Esophagus (tissue), 2 donors: ENCODE measurements around the gene KCNH6. TPM values are rescaled to one million over a fixed set of nuclear protein-coding genes. Genes with fewer than 3 reads are reported as not detected.

Experiments used
- H3K27ac ChIP-seq, 2 donors: one replicate each; pipeline ENCODE4 v1.5.1; 2013; ENCODE audit warnings: low read depth in 2 of 2, mild to moderate bottlenecking in 2 of 2, inconsistent platforms in 1 of 2, low read length in 1 of 2, moderate library complexity in 1 of 2
- H3K27me3 ChIP-seq, 2 donors: one replicate each; pipeline ENCODE4 v1.6.1; 2013; ENCODE audit warnings: low read length in 2 of 2, control low read depth in 1 of 2, mild to moderate bottlenecking in 1 of 2; ENCODE audit not compliant: insufficient read depth in 2 of 2, control insufficient read depth in 1 of 2
- H3K36me3 ChIP-seq, 2 donors: one replicate each; pipeline ENCODE4 v1.6.1; 2013; ENCODE audit warnings: low read length in 1 of 2; ENCODE audit not compliant: control insufficient read depth in 2 of 2, insufficient read depth in 2 of 2
- H3K4me1 ChIP-seq, 2 donors: one replicate each; pipeline ENCODE4 v1.6.1; 2013; ENCODE audit warnings: low read length in 1 of 2; ENCODE audit not compliant: control insufficient read depth in 2 of 2, insufficient read depth in 2 of 2
- H3K4me3 ChIP-seq, 2 donors: one replicate each; pipeline ENCODE4 v1.5.1; 2013; ENCODE audit warnings: low read length in 2 of 2, mild to moderate bottlenecking in 2 of 2, low read depth in 1 of 2, moderate library complexity in 1 of 2
- H3K9me3 ChIP-seq, 2 donors: one replicate each; pipeline ENCODE4 v1.6.1; 2013; ENCODE audit warnings: mild to moderate bottlenecking in 2 of 2, low read depth in 1 of 2, low read length in 1 of 2, moderate library complexity in 1 of 2; ENCODE audit not compliant: control insufficient read depth in 2 of 2, insufficient read depth in 1 of 2
- WGBS, 2 donors: extraction: QIAGEN DNeasy Blood & Tissue Kit; methylation state at CpG; one replicate each; pipeline ENCODE4 v1.1.7; 2013; 5-methylcytosine and 5-hydroxymethylcytosine counted together
- polyA plus RNA-seq, 2 donors: library from polyadenylated mRNA; stranded (reverse); fragments of 200-250 nt; gene quantifications; one replicate each; pipeline ENCODE4 v1.2.3, GENCODE V29; 2013
- donor health status: healthy with polysubstance abuse.
- donor health status: Bipolar disorder and iron deficiency.

Gene KCNH6, protein sequence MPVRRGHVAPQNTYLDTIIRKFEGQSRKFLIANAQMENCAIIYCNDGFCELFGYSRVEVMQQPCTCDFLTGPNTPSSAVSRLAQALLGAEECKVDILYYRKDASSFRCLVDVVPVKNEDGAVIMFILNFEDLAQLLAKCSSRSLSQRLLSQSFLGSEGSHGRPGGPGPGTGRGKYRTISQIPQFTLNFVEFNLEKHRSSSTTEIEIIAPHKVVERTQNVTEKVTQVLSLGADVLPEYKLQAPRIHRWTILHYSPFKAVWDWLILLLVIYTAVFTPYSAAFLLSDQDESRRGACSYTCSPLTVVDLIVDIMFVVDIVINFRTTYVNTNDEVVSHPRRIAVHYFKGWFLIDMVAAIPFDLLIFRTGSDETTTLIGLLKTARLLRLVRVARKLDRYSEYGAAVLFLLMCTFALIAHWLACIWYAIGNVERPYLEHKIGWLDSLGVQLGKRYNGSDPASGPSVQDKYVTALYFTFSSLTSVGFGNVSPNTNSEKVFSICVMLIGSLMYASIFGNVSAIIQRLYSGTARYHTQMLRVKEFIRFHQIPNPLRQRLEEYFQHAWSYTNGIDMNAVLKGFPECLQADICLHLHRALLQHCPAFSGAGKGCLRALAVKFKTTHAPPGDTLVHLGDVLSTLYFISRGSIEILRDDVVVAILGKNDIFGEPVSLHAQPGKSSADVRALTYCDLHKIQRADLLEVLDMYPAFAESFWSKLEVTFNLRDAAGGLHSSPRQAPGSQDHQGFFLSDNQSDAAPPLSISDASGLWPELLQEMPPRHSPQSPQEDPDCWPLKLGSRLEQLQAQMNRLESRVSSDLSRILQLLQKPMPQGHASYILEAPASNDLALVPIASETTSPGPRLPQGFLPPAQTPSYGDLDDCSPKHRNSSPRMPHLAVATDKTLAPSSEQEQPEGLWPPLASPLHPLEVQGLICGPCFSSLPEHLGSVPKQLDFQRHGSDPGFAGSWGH
- under 1 TPM in 1 of 2 donors, not detected in 1; 0.04 TPM for polyA plus RNA-seq

DNA sequence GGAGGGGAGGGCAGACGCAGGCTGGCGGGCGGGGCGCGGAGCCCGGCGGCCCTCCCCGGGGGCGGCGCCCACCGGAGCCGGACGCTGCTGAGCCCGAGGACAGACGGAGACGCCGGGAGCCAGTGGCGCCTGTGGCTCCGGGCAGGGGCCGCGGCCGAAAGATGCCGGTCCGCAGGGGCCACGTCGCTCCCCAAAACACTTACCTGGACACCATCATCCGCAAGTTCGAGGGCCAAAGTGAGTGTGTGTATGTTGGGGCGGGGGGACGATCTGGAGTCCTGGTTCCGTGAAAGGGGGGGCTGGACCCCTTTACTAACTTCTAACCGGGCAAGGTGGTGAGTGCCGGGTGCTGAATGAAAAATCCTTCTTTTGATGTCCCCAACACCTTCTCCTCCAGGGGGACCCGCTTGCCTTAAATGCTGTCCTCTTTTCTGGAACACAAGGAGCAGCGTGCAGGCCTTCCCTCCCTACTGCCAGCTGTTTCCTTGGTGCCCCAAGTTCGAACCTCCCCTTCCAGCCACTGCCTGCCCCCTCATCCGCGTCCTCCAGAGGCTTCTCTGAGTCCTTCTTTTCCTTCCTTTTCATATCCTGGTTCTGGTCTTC lies at the start of gene KCNH6:
Gene KCNH6, plus strand, starts transcription at position 106 of the 603 bp plus-strand sequence. Its CDS starts 56 bp downstream, at position 162.
- no peaks in the 10 kb centered on the region for H3K9me3 ChIP-seq
- peaks cover 0 to 2% of the 10 kb centered on the region in 2 donors for H3K4me1 ChIP-seq
- WGBS, 2 donors, result 10 to 16% methylated on average over 23 to 38 of the region's 38 CpGs
- H3K27ac ChIP-seq, result no peak within 1 kb of the TSS
- no peaks in the 10 kb centered on the region for H3K36me3 ChIP-seq
- H3K4me3 ChIP-seq, result no peak within 1 kb of the TSS
- no peaks in the 10 kb centered on the region for H3K27me3 ChIP-seq

DNA sequence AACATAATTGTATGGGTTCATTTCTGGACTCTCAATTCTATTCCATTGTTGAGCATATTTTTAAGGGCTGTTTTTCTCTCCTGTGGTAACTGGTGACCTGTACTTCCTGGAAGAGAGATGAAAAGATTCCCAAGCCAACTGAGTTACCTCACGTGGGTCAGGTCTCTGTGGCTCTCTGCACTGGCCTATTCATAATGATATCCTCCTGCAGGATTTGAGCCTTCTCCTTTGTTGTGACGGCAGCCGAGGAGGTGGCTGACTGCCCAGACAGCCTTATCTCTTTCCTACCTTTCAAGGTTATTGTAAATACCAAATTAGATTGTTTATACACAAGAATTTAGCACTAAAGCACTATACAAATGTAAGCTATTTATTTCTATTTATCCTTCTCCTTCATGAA lies 49.0 kb upstream of the KCNH6 start:
- no peak overlapping the region for H3K4me3 ChIP-seq
- no peaks in the 10 kb centered on the region for H3K36me3 ChIP-seq
- peaks cover 7 to 14% of the 10 kb centered on the region in 2 donors for H3K4me1 ChIP-seq
- WGBS, 2 donors, result 12 to 22% methylated on average over 3 of the region's 3 CpGs
- no peaks in the 10 kb centered on the region for H3K9me3 ChIP-seq
- H3K27ac ChIP-seq, result no peak overlapping the region
- H3K27me3 ChIP-seq, result no peaks in the 10 kb centered on the region

DNA sequence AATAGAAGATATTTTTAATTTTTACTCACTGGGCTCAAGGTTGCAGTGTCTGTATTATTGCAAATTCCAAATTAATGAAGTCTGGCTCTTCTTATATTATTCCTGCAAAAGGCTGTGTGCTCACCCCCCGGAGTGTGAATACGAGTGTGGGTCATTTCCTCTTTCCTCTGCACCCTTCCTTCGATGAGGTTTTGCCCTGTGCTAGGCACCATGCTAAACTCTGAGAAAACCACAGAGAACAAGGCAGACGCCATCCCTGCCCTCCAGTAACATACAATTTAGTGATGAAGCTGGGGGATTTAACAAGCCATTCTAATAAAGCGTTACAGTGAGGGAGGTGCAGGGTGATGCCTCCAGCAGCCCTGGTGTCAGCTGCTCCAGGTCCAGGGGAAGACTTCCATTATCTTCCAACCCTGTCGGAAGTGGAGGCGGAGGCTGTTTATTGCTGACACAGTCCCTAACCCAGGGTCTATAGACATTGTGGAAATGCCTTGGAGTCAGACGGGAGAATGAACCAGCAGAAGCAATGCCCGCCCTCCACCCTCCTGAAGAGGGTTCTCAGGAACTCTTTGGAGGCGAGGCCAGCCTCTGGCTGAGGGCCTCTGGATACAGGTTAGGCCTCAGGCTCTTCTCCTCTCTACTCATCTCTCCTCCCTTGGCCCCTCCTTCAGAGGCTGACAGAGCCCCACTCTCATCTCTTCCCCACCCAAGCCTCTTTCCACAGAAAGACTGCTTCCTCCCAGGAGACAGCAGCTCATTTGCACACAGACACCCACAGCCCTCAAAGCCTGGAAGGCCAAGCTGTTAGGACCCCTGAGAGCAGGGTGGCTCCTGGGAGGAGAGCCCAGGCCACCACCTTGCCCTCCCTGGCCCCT lies 48.3 kb upstream of the KCNH6 start:
- H3K36me3 ChIP-seq, result no peaks in the 10 kb centered on the region
- H3K9me3 ChIP-seq, result no peaks in the 10 kb centered on the region
- H3K27me3 ChIP-seq, result no peaks in the 10 kb centered on the region
- H3K27ac ChIP-seq, result no peak overlapping the region
- no peak overlapping the region for H3K4me3 ChIP-seq
- peaks cover 7 to 15% of the 10 kb centered on the region in 2 donors for H3K4me1 ChIP-seq
- 63 to 78% methylated on average over 10 of the region's 10 CpGs for WGBS, 2 donors

DNA sequence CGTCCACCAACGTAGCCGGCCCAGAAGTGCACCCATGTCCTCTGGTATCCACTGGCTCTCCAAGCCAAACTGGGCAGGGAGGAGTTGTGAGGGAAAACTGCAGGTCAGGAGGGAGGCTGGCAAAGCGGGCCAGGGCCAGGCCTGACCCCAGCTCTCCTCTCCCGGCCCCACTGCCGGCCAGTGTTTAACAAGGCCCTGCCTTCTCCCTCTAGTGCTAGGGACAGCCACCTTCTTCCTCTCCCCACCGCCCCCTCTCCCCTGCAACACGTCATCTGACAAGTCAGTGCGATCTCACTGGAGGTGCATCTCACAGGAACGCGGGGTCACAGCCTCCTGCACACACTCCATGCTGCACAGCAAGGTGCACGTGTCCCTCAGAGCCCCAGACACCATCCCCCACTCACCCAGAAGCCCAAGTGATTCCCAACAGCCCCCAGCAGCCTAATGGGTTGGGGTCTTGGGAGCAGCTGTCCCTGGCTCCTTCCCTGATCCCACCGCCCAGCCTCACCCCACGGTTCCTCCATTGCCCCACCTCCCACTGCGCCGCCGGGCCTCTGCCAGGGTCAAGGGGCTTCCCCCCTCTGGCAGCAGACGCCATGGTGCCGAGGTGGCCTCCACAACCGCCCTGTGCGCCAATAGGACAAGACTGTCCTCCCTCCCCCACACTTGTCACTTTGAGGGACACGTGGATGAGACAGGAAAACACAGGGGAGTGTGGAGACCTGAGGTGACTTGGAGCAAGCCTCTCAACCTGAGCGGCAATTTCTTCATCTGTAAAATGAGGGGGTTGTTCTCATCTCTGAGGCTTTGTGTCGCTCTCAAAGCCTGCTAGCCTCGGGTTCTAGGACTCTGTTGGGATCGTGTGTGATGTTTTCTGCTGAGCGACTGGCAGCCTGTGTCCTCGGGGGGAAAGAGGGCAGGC lies 47.4 kb upstream of the KCNH6 start:
- Histone ChIP-seq H3K4me3 (no peak overlapping the region), H3K4me1 (peaks cover 7 to 15% of the 10 kb centered on the region in 2 donors), H3K36me3 (no peaks in the 10 kb centered on the region), H3K27ac (no peak overlapping the region), H3K9me3 (no peaks in the 10 kb centered on the region), H3K27me3 (no peaks in the 10 kb centered on the region)
- WGBS, 2 donors, result 67 to 69% methylated on average over 25 to 28 of the region's 28 CpGs

DNA sequence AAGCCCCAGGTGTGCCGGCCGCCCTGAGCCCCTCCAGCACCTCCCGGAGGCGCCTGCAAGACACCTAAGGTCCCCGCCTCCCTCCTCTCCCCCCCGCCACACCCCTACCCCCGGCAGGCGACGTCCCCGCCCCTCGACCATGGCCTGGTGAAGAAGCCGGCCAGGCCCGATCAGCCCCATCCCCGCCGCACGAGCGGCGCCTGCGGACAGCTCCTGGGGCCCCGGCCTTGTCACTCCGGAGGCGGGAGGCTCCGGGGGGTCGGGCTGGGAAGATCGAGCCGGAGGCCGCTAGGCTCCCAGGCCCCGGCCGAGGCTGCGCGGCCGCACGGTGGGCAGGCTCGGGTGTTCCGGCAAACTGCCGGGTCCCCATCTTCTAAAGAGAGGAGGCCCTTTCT lies 46.7 kb upstream of the KCNH6 start:
- Histone ChIP-seq H3K27ac (no peak overlapping the region), H3K9me3 (no peaks in the 10 kb centered on the region), H3K36me3 (no peaks in the 10 kb centered on the region), H3K4me3 (peak overlapping the region; percentile 33 to 44), H3K27me3 (no peaks in the 10 kb centered on the region), H3K4me1 (peaks cover 7 to 15% of the 10 kb centered on the region in 2 donors)
- WGBS, 2 donors, result 2 to 7% methylated on average over 33 to 36 of the region's 36 CpGs

DNA sequence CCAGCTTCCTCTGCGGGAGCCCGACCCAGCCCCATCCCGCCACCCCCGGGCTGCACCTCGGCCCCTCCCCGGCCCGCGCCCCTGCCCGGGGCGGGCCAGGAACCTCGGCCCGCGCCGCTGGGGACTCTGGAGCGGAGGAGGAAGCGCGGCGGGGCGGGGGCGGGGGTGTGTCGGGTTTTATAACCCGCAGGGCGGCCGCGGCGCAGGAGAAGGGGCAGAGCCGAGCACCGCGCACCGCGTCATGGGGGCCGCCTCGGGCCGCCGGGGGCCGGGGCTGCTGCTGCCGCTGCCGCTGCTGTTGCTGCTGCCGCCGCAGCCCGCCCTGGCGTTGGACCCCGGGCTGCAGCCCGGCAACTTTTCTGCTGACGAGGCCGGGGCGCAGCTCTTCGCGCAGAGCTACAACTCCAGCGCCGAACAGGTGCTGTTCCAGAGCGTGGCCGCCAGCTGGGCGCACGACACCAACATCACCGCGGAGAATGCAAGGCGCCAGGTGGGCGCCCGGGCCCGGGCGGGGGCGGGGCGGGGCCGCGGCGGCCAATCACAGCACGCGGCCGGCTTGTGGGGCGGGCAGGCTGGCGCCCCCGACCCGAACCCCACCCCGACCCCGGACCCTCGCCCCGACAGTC lies 46.2 kb upstream of the KCNH6 start, which contains the start of gene ACE:
Gene ACE, plus strand, starts transcription at position 208 of the 626 bp plus-strand sequence. Its CDS starts 34 bp downstream, at position 242.
- Histone ChIP-seq H3K27ac (no peak within 1 kb of the TSS), H3K27me3 (no peaks in the 10 kb centered on the region), H3K36me3 (no peaks in the 10 kb centered on the region), H3K9me3 (no peaks in the 10 kb centered on the region), H3K4me3 (peak within 1 kb of the TSS; percentile 33 to 44), H3K4me1 (peaks cover 7 to 15% of the 10 kb centered on the region in 2 donors)
- 0 to 1% methylated on average over 56 to 78 of the region's 78 CpGs for WGBS, 2 donors

DNA sequence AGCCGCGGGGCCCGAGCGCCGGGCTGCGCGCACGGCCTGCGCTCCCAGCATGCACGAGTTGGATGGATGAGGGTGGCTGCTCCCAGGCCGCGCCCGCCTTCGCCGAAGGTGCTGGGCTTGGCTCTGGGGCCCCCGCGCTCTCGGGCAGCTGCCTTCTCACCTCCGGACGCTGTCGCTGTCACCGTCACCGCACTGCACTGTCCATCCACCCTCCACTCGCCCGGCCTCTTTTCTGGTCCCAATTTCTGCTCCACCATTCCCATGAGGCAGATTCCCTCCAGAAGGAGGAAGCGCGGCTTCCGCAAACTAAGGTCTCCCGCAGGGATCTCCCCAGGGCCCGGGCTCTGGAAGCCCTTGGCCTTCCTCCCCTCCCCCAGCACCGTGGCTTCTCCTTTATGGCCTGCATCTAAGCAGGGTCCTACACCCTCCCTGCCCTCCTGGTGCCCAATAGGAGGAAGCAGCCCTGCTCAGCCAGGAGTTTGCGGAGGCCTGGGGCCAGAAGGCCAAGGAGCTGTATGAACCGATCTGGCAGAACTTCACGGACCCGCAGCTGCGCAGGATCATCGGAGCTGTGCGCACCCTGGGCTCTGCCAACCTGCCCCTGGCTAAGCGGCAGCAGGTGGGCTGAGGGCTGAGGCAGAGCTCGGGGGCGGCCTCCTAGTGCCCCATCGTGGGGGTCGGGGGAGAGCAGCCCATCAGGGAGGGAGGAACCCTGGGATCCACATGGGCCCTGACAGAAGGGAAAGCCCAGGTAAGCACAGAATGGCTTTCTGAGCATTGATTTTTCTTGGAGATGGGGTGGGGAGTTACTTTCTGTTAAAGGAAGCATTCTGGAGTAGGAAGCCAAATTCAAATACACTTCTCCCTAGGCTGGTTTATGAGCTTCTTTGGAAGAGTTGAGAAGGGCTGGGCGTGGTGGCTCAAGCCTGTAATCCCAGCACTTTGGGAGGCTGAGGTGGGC lies 45.4 kb upstream of the KCNH6 start:
- peaks cover 7 to 15% of the 10 kb centered on the region in 2 donors for H3K4me1 ChIP-seq
- peak overlapping the region; percentile 7 to 44 for H3K4me3 ChIP-seq
- no peaks in the 10 kb centered on the region for H3K27me3 ChIP-seq
- H3K9me3 ChIP-seq, result no peaks in the 10 kb centered on the region
- WGBS, 2 donors, result 11 to 17% methylated on average over 34 to 44 of the region's 44 CpGs
- H3K36me3 ChIP-seq, result no peaks in the 10 kb centered on the region
- no peak overlapping the region for H3K27ac ChIP-seq
